Neural cell (in vitro differentiated cells): ENCODE measurements around the gene GATB. TPM values are rescaled to one million over a fixed set of nuclear protein-coding genes. Genes with fewer than 3 reads are reported as not detected.
A peak's percentile ranks its signal among the peaks of the same experiment; 100 is the strongest.

ENCODE experiments used
- H2AFZ ChIP-seq: fragments of 200-600, 300-800 bp; sonication (generic), shearing (Covaris generic); 2 replicates; pipeline ENCODE4 v1.6.0; 2014; ENCODE audit warnings: low read depth, mild to moderate bottlenecking, antibody characterized with exemption, low read length, moderate library complexity
- H3F3A ChIP-seq: fragments of 200-600 bp; shearing (Covaris generic); 2 replicates; pipeline ENCODE4 v1.6.1; 2016; ENCODE audit warnings: mild to moderate bottlenecking, moderate library complexity, mixed read lengths, antibody characterized with exemption, low read length; ENCODE audit not compliant: insufficient read depth, poor library complexity, severe bottlenecking
- H3K27ac ChIP-seq: fragments of 200-600, 300-800 bp; sonication (generic), shearing (Covaris generic); 2 replicates; pipeline ENCODE4 v1.5.1; 2014; ENCODE audit warnings: mild to moderate bottlenecking, low read length, moderate library complexity
- H3K27me3 ChIP-seq: fragments of 300-800, 200-600 bp; sonication (generic), shearing (Covaris generic); 2 replicates; pipeline ENCODE4 v1.6.0; 2014; ENCODE audit warnings: mild to moderate bottlenecking, low read depth, low read length, moderate library complexity; ENCODE audit not compliant: insufficient read depth
- H3K36me3 ChIP-seq: fragments of 300-800, 200-600 bp; sonication (generic), shearing (Covaris generic); 2 replicates; pipeline ENCODE4 v1.5.1; 2014; ENCODE audit warnings: mild to moderate bottlenecking, antibody characterized with exemption, low read length, moderate library complexity; ENCODE audit not compliant: insufficient read depth
- H3K4me2 ChIP-seq: fragments of 300-800, 200-600 bp; sonication (generic), shearing (Covaris generic); 2 replicates; pipeline ENCODE4 v1.6.0; 2014; ENCODE audit warnings: mild to moderate bottlenecking, low read length
- H3K4me3 ChIP-seq: fragments of 300-800, 200-600 bp; sonication (generic), shearing (Covaris generic); 2 replicates; pipeline ENCODE4 v1.5.1; 2014; ENCODE audit warnings: mild to moderate bottlenecking, low read length, moderate library complexity
- H3K79me2 ChIP-seq: fragments of 200-600 bp; shearing (Covaris generic); replicated peaks from 2 replicates; pipeline ENCODE4 v1.6.0; 2014; ENCODE audit warnings: mild to moderate bottlenecking, low read length, moderate library complexity; ENCODE audit not compliant: insufficient read depth
- H3K9ac ChIP-seq: fragments of 300-800, 200-600 bp; sonication (generic), shearing (Covaris generic); 2 replicates; pipeline ENCODE4 v1.6.1; 2016; ENCODE audit warnings: mild to moderate bottlenecking, low read length, mixed read lengths
- H3K9me2 ChIP-seq: fragments of 200-600 bp; shearing (Covaris generic); 2 replicates; pipeline ENCODE4 v1.6.1; 2016; ENCODE audit warnings: mild to moderate bottlenecking, low read length, mixed read lengths; ENCODE audit not compliant: insufficient read depth
- H3K9me3 ChIP-seq: fragments of 200-600, 300-800 bp; sonication (generic), shearing (Covaris generic); 2 replicates; pipeline ENCODE4 v1.6.1; 2016; ENCODE audit warnings: mild to moderate bottlenecking, mixed run types, low read length, moderate library complexity, mixed read lengths
- H4K20me1 ChIP-seq: fragments of 200-600 bp; shearing (Covaris generic); 2 replicates; pipeline ENCODE4 v1.6.1; 2016; ENCODE audit warnings: mild to moderate bottlenecking, mixed run types; ENCODE audit not compliant: insufficient read depth
- EP300 ChIP-seq: fragments of 450-650 bp; conservative IDR thresholded peaks from 2 replicates; pipeline ENCODE4 v1.6.1; 2014; ENCODE audit warnings: antibody characterized with exemption, mild to moderate bottlenecking, moderate library complexity; ENCODE audit not compliant: poor library complexity, severe bottlenecking
- EZH2 ChIP-seq: fragments of 200-600, 300-800 bp; shearing (Covaris generic), sonication (generic); IDR thresholded peaks from 2 replicates; pipeline ENCODE4 v1.6.1; 2014; ENCODE audit warnings: antibody characterized with exemption, low read length, borderline replicate concordance, mild to moderate bottlenecking; ENCODE audit not compliant: insufficient read depth, poor library complexity, severe bottlenecking
- MXI1 ChIP-seq: fragments of 450-650 bp; conservative IDR thresholded peaks from 2 replicates; pipeline ENCODE4 v1.6.1; 2014; ENCODE audit warnings: antibody characterized with exemption, mild to moderate bottlenecking; ENCODE audit not compliant: poor library complexity, severe bottlenecking
- POLR2AphosphoS5 ChIP-seq: IDR thresholded peaks from 2 replicates; pipeline ENCODE4 v1.6.1; 2012
- RAD21 ChIP-seq: fragments of 450-650 bp; conservative IDR thresholded peaks from 2 replicates; pipeline ENCODE4 v1.6.1; 2014; ENCODE audit warnings: antibody characterized with exemption, mild to moderate bottlenecking, moderate library complexity
- SMC3 ChIP-seq: fragments of 450-650 bp; conservative IDR thresholded peaks from 2 replicates; pipeline ENCODE4 v1.6.1; 2014; ENCODE audit warnings: antibody characterized with exemption, mild to moderate bottlenecking, moderate library complexity; ENCODE audit not compliant: poor library complexity
- TAF1 ChIP-seq: IDR thresholded peaks from 2 replicates; pipeline ENCODE4 v1.6.1; 2012; ENCODE audit warnings: low read depth
- polyA plus RNA-seq: library from polyadenylated mRNA; depleted of rRNA; stranded (reverse); fragments of >200 nt; gene quantifications from 2 replicates; pipeline ENCODE4 v1.2.3, GENCODE V29; 2014
- TF ChIP-seq, protein P1 (sequence below): IDR thresholded peaks from 2 replicates; pipeline ENCODE4 v1.6.1; 2012; ENCODE audit warnings: borderline replicate concordance
- TF ChIP-seq, protein P2 (sequence below): fragments of 450-650 bp; IDR thresholded peaks from 2 replicates; pipeline ENCODE4 v1.5.1; 2014; ENCODE audit warnings: antibody characterized with exemption, mild to moderate bottlenecking, moderate library complexity; ENCODE audit not compliant: poor library complexity, severe bottlenecking

Gene GATB
- polyA plus RNA-seq, 1 donor from 2014 or later: 15.3 TPM

DNA sequence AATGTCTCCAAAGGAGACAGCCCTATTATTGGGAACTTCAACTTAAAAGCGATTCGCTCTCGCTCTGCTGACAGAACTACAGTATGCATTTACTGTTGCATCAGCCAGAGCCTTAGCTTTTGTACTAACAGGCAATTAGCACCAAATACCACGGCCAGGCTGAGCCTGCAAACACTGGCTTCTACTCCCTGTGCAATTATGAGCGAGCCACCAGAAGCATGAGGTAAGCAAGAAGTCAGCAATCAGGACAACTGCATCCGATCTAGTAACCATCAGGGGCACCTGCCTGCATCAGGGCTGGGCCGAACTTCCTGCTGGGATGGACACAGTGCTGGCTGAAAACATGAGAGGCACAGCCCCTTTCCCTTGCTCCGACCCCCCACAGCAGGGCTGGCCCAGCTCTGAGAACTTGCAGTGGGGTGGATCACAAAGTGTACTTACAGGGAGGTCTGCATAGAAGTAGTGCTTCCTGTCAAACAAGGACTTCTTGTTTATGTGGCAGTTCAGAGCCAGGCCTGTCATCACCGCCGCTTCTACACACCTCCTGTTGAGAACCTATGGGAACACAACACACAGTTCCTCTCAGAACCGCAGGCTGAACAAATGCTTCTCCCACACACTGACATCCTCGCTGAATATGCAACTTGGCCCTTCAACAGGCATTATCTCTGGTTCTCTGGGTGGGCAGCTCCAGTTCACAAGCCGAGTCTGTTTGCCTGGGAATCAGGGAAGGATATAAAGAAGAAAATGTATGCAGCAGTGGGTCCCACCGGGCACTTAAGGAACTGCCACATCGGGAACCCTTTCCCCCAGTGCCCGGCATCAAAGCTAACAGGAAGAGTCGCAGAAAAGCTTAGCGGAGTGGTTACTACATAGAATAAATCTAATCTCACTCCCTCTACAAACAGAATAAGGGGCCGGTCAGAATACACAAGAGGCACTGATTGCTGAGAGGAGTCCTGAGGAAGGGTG is 41.5 kb downstream of the GATB start:
- no peak overlapping the region for H2AFZ ChIP-seq
- no peaks in the 10 kb centered on the region for H3K79me2 ChIP-seq
- H3K9me2 ChIP-seq: no peaks in the 10 kb centered on the region
- H3K9me3 ChIP-seq: no peaks in the 10 kb centered on the region
- TF ChIP-seq MXI1: no peak
- TF ChIP-seq, protein P1, sequence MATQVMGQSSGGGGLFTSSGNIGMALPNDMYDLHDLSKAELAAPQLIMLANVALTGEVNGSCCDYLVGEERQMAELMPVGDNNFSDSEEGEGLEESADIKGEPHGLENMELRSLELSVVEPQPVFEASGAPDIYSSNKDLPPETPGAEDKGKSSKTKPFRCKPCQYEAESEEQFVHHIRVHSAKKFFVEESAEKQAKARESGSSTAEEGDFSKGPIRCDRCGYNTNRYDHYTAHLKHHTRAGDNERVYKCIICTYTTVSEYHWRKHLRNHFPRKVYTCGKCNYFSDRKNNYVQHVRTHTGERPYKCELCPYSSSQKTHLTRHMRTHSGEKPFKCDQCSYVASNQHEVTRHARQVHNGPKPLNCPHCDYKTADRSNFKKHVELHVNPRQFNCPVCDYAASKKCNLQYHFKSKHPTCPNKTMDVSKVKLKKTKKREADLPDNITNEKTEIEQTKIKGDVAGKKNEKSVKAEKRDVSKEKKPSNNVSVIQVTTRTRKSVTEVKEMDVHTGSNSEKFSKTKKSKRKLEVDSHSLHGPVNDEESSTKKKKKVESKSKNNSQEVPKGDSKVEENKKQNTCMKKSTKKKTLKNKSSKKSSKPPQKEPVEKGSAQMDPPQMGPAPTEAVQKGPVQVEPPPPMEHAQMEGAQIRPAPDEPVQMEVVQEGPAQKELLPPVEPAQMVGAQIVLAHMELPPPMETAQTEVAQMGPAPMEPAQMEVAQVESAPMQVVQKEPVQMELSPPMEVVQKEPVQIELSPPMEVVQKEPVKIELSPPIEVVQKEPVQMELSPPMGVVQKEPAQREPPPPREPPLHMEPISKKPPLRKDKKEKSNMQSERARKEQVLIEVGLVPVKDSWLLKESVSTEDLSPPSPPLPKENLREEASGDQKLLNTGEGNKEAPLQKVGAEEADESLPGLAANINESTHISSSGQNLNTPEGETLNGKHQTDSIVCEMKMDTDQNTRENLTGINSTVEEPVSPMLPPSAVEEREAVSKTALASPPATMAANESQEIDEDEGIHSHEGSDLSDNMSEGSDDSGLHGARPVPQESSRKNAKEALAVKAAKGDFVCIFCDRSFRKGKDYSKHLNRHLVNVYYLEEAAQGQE: no peak
- no peak for TF ChIP-seq EP300
- TF ChIP-seq SMC3: no peak
- TF ChIP-seq RAD21: no peak
- TF ChIP-seq POLR2AphosphoS5: no peak
- TF ChIP-seq TAF1: no peak
- TF ChIP-seq, protein P2, sequence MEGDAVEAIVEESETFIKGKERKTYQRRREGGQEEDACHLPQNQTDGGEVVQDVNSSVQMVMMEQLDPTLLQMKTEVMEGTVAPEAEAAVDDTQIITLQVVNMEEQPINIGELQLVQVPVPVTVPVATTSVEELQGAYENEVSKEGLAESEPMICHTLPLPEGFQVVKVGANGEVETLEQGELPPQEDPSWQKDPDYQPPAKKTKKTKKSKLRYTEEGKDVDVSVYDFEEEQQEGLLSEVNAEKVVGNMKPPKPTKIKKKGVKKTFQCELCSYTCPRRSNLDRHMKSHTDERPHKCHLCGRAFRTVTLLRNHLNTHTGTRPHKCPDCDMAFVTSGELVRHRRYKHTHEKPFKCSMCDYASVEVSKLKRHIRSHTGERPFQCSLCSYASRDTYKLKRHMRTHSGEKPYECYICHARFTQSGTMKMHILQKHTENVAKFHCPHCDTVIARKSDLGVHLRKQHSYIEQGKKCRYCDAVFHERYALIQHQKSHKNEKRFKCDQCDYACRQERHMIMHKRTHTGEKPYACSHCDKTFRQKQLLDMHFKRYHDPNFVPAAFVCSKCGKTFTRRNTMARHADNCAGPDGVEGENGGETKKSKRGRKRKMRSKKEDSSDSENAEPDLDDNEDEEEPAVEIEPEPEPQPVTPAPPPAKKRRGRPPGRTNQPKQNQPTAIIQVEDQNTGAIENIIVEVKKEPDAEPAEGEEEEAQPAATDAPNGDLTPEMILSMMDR: no peak
- TF ChIP-seq EZH2: no peak
- H3K4me3 ChIP-seq: peak overlapping the region; percentile 24
- H3K27me3 ChIP-seq: no peaks in the 10 kb centered on the region
- H3K4me2 ChIP-seq: no peak overlapping the region
- peak overlapping the region; percentile 16 for H3K27ac ChIP-seq
- no peaks in the 10 kb centered on the region for H3K36me3 ChIP-seq
- no peaks in the 10 kb centered on the region for H3F3A ChIP-seq
- no peak overlapping the region for H3K9ac ChIP-seq
- H4K20me1 ChIP-seq: no peaks in the 10 kb centered on the region

DNA sequence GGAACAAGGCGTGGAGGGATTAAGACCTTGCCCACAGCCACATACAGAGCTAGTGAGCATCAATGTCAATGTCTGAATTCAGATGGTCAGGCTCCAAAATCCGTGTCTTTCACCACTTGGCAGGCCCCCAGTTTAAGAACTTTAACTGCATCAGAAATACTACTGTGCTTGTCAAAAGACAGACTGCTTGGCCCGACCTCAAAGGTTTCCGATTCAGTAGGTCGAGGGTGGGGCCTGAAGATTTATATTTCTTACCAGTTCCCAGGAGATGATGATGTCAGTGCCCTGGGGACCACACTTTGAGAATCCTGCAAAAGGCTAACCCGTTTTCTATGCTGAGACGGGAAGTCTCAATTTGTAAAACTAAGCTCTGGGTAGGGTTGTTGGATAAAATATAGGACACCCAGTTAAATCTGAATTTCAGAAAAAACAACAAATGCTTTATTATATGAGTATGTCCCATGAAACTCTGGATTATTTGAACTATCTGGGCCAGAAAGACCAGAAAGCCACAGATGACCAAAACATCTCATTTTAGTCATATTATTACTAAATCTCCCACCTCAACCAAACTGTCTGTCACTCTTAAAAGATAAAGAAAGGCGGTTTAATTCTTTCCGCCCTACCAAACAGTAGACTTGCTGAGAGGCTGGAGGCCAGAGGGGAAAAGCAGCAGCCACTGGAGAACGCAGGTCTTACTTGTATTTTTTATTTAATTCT is 42.7 kb downstream of the GATB start:
- no peak overlapping the region for H2AFZ ChIP-seq
- H3K27me3 ChIP-seq: no peaks in the 10 kb centered on the region
- no peak overlapping the region for H3K4me3 ChIP-seq
- H3K36me3 ChIP-seq: no peaks in the 10 kb centered on the region
- no peaks in the 10 kb centered on the region for H4K20me1 ChIP-seq
- no peaks in the 10 kb centered on the region for H3K9me2 ChIP-seq
- no peak overlapping the region for H3K4me2 ChIP-seq
- H3K9me3 ChIP-seq: no peaks in the 10 kb centered on the region
- no peaks in the 10 kb centered on the region for H3K79me2 ChIP-seq
- H3F3A ChIP-seq: no peaks in the 10 kb centered on the region
- H3K27ac ChIP-seq: no peak overlapping the region
- H3K9ac ChIP-seq: no peak overlapping the region
- TF ChIP-seq TAF1 (no peak), SMC3 (no peak), RAD21 (no peak), EP300 (no peak), MXI1 (no peak), EZH2 (no peak), POLR2AphosphoS5 (no peak)
- TF ChIP-seq, protein P1: no peak
- TF ChIP-seq, protein P2: no peak
